SHP77 treated with DMSO at 0.1 percent for 48 hours (cell line): Measurements from ENCODE around the gene PCBP3.
"Not testable (repeated sequence)": the region's sequence is repeated elsewhere in the genome, so short reads cannot be mapped to it uniquely, and the experiment has no call there.

Experiments used
- DNase-seq: peaks from one replicate; lab custom pipeline; 2025; lab: John Stamatoyannopoulos, UW

PCBP3 gene

DNA sequence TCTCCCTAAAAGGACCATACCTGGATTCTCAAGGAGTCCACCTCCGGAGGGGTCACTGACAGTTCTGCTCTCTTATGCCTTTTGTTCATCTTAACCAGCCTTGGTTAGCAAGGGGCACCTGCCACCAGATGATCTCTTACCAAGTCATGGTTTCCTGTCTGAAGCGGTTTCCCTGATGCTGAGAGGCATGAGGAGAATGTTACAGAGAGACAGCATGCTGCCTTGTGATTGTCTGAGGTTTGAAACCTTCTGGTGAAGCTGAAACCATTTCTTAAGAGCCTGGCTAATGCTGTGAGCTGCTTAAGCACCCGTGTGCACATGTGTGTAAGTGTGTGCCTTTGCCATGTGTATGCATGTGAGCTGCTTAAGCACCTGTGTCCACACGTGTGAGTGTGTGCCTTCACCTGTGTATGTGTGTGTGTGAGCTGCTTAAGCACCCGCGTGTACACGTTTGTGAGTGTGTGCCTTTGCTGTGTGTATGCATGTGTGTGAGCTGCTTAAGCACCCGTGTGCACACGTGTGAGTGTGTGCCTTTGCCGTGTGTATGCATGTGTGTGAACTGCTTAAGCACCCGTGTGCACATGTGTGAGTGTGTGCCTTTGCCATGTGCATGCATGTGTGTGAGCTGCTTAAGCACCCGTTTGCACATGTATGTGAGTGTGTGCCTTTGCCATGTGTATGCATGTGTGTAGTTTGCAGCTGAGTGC is 201.7 kb downstream of the PCBP3 start:
- DNase-seq: no peak

DNA sequence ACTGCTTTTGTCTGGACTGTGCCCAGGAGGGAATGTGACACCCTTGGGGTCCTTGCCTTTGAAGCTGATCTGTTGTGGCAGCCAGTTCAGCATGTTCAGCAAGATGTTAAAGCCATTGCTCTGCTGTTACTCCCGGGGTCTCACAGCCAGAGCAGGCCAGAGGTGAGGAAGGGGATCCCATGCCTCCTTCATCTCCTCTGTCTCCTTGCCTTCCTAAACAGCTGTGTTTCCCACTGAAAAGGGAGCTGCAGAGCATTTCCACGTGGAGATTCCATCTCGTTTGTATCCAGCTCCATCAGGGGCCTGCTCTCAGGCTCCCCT is 202.2 kb downstream of the PCBP3 start:
- DNase-seq: no peak

DNA sequence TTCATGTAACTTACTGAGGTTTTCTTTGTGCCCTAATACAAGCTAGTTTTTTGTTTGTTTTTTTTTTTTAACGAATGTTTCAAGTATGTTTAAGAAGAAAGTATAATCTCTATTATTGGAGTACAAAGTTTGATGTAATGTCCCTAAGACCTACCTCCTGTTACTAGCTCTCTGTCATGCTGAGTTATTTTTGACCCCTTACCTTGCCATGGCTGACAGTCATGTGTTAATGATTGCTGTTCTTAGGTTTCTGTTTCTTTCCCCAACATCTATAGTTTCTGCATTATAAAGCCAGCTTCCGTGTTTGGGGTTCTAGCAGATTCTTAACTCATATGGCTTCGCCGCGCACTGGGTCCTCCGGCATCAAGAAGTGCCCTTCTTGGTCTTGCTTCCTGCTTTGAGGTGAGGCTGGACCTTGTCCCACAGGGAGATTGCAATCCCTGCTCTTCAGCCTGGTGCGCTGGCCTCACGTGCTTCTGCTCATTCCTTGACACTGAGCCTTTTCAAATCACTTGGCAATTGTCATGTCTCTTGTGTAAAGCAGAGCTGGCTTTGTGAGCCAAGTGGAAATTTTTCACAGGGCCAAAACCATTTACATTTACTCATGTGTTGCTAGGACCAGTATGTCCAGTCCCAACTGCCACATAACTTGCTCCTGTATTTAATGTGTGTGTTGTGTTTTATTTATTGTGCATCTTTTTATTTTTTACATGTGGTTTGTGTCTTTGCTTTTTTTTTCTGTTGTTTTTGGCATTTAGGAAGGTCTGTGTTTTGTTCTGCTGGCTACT is 203.0 kb downstream of the PCBP3 start:
- no peak for DNase-seq

DNA sequence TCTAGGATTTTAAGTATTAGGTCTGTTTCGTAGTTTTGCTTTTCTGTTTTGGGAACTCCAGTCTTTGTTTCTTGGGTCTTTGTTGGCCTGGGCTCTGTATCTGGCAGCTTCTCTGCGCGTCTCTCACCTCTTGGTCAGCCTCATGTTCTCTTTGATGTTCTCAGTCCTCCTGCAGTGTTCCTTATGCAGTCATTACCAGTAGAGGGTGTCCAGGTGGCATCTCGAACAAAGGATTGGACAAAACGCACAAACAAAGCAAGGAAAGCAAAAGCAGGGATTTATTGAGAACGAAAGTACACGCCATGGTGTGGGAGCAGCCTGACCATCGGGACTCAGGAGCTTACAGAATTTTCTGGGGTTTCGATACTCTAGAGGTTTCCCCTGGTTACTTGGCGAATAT is 204.3 kb downstream of the PCBP3 start:
- no peak for DNase-seq

DNA sequence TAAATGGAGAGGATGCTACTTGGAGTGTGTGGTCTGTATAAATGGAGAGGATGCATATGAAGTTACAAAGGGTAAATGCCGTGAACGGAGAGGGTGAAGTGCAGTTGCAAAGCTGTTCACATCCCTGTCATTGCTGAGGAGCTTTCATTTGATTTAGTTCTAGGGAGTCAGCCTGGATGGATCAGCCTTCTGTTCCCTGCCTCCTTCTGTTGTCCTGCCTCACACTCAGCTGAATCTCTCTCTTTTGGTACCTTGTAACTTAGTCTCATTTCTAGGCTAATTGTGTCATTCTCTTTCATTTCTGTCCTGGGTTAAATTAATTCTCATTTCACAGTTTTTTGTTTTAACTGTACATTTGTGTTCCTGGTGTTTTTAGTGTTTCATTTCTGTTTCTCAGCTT is 204.8 kb downstream of the PCBP3 start:
- no peak for DNase-seq

DNA sequence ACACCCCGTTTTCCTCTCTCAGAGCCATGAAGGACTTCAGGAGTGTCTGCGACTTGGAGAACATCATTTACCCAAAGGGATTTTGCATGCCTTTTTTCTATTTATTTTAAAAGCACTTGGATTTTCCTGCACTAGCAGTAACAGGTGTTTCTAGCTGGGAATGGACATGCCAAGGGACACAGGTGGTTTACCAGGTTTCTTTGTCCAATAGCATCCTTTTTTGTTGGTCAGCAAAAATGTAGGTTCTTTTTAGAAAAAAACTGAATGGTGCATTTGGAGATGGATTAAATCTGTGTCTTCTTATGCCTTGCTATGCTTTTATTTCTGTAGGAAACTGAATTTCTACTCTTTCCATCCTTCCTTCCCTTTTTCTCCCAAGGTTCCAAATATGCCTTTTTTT is 205.3 kb downstream of the PCBP3 start:
- DNase-seq: no peak

DNA sequence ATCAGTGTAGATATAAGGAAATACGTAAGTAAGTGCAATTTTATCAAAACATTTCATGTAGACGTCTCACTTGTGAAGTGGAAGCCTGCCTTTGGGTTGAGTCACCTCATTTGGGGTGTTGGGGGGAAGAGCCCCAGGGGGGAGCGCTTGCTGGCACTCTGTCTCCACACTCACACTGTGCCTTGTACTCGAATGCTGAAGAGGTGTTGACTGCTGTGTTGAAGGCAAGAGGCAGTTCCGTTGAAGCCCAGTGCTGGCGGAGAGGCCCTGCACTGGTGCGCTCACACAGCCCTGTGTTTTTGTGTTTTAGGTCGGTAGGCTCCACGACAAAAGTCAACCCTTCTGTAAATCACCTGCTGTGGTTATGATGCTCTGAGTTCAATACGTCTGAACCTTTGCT is 206.1 kb downstream of the PCBP3 start:
- DNase-seq: no peak

DNA sequence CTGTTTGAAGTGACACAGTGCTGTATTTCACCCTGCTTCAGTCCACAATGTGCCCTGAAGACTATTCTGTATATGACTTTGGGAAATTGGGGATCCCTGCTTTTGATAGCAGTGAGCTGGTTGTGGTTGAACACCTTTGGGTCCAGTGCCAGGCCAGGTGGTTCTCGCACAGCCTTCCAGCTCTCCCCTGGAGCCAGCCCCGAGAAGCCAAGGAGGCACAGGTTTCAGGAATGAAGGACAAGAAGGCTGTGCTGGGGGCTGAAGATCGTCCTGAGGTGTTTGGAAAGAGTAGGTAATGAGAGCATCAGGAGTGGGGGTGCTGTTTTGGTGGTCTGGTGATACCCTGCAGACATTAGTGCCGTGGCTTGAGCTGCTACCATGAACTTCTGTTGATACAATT is 206.7 kb downstream of the PCBP3 start:
- DNase-seq: no peak

DNA sequence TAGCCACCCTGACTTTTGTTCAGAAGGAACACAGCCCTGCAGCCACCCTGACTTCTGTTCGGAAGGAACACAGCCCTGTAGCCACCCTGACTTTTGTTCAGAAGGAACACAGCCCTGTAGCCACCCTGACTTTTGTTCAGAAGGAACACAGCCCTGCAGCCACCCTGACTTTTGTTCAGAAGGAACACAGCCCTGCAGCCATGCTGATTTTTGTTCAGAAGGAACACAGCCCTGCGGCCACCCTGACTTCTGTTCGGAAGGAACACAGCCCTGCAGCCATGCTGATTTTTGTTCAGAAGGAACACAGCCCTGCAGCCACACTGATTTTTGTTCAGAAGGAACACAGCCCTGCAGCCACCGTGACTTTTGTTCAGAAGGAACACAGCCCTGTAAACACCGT is 208.9 kb downstream of the PCBP3 start:
- DNase-seq: not testable (repeated sequence)

DNA sequence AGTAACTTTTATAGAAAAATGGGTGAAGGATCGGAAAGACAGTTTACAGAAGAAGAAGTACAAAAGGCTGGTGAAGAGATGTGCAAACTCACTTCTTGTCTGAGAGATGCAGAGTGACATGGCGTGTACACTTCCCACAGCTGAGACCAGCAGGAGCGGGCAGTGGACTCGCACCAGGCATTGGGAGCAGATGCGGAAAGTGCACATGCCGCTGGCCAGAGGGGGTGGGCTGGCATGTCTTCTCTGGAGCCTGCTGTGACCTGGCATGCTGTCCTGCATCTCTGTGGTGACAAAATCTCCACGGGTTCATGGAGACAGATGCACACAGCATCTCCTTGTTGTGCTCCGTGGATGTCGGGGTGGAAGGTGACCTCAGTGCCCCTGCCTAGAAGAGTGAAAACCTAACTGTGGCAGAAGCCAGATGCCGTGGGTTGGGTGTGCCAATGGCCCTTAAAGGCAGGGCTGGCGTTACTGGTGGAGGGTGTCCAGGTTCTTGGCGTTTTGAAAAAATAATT is 209.4 kb downstream of the PCBP3 start:
- DNase-seq: no peak

DNA sequence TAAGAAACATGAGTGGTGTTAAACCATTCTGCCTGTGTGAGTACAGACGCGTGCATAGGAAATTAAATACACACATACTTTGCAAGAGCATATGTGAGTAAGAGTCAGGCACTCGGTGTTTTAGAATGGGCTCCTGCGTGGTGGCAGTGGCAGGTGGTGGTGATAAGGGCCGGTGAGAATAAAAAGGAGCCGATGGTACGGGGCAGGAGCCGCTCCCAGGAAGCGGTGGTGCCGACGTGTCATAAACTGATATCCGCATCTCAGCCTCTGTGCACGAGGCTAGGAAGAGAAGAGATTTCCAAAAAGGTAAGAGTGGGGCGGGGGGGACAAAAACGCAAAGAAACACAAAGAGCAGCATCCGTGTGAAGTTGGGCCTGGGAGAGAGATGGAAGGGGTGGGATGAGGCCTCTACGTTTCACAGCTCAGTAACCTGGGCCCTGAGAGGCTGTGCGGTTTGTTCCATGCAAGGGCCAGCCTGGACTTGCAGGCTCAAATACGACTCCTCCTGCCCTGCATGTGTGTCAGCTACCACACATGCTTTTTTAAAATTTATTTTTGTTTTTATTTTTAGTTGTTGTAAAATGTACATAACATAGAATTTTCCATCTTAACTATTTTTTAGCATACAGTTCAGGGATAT is 210.3 kb downstream of the PCBP3 start:
- no peak for DNase-seq

DNA sequence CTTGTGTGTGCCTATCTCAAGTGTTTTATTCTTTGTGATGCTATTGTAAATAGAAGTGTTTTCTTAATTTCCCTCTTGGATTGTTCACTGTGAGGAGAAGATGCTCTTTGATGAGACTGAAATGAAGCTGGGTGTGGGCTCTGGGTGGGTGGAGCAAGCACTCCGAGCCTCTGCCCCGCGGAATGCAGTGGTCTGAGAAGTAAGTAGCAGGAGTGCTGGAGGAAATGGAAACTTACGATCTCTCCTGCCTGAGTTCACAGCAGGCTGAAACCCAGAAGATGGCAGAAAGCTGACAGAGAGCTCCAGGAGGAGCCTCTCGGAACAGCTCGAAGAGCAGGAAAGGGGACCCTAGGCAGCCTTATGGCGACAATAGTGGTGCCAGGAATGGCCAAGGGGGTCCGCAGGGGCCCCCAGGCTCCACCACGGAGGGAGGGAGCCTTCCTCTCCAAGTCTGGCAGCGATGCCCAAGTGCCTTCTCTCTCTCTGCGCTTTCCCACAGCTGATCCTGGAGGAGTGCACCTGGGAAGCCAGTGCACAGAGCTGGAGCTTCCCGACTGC is 211.2 kb downstream of the PCBP3 start:
- no peak for DNase-seq

DNA sequence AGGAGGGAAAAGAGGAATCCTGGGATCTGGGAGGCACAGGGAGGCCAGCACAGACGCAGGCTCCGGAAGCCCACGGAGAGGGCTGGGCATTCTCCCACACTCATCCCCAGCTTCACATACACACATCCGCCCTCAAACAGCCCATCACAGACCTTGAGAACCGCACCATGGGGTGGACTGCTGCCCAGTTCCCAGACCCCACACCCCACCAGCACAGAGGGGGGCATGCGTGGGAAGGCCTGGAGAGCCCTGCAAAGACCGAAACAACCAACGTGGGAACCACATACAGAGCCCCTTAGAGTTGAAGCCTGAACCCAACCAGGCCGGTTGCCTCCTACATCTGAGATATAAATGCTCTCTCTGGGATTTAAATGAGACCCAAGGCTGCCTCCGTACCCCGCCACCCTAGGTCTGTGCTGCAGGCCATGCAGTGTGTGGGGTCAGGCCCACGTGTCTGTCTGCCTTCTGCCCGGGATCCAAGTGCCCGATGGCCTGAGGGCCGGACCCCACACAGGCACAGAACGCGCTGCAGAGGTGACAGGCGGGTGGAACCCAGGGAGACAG is 211.8 kb downstream of the PCBP3 start:
- no peak for DNase-seq

DNA sequence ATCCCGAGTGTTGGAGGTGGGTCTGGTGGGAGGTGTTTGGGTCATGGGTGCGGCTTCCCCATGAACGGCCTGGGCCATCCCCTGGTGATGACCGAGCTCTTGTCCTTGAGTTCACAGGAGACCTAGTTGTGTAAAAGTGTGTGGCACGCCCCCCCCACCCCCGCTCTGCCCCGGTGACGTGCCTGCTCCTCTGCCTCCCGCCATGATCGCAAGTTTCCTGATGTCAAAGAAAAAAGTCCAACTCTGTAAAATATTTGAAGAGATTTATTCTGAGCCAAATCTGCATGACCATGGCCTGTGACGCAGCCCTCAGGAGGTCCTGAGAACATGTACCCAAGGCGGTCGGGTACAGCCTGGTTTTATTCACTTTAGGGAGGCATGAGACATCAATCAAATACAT is 212.9 kb downstream of the PCBP3 start:
- no peak for DNase-seq

DNA sequence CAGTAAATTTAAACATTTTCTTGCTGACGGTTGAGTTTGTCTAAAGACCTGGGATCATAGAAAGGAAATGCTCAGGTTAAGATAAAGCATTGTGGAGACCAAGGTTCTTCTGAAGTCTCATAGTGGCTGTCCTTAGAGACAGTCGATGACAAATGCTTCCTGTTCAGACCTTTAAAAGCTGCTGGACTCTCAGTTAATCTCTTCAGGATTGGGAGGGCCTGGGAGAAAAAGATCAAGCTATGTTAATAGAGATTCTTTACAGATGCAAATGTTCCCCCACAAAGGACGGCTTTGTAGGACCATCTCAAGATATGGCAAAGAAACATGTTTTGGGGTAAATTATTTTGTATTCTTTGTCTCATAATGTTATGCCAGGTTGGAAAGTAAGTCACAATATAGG is 213.4 kb downstream of the PCBP3 start:
- no peak for DNase-seq

DNA sequence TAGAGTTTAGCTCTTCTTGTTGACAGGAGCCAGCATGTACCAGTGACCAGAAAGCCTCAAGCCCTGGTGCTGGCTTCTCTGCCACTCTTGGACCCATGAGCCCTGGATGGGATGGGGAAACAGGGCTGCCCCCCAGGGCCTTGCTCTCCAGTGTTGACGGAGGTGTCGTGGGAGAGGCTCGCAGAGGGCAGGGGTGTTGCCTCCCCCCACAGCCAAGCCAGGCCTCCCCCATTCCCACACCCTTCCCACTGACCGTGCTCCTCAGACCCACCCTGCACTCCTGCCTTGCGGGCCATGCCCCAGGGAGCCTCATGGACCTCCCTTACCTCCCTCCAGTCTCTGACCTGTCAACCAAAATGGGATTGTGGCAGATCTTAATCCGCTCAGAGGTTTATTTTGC is 214.2 kb downstream of the PCBP3 start:
- DNase-seq: no peak

DNA sequence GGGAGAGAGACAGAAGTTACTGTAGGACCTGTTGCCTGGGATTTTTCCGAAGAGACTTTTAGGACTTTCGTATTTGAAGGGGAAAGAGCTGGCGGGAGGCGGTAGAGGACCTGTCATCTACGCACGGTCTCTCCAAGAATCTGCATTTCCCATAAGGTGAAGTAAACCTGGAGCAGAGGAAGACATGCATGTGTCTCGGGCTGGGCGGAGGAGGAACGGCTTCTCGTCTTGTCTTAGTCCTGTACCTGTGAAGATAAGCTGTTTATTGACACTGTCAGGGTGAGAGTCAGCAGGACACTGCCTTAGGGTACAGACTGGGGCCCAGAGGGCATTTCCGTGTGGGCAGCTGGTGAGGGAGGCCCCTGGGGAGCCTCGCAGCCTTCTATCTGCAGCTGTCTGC is 214.7 kb downstream of the PCBP3 start:
- no peak for DNase-seq

DNA sequence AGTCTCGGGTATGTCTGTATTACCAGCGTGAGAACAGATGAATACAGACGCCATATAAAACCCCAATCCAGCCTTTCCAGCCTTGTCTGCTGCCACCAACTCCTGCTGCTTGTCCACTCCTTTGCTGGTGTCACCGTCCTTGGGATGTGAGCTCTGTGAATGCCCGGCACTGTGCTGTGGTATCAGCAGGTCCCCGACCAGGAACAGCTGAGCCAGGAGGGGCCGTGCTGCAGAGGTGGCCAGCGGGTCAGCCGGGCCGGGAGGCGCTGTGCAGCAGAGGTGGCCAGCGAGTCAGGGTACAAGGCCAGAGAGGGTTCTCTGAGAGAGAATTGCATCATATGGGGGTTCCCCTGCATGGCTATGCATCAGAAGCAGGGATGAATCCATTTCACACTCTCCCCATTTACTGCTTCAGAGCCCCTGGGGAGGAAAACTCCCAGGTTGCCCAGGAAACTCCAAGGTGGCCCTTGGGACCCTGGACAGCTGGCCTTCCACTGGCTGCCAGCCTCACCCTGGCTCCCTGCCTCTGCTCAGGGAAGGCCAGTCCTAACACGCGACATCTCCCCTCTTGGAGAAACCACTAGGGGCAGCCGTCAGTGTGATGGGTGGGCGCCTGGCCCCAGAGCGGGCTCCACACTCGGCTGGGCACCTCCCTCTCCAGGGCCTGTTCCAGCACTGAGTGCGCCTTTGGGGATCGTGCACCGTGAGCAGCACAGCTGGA is 215.7 kb downstream of the PCBP3 start:
- no peak for DNase-seq

DNA sequence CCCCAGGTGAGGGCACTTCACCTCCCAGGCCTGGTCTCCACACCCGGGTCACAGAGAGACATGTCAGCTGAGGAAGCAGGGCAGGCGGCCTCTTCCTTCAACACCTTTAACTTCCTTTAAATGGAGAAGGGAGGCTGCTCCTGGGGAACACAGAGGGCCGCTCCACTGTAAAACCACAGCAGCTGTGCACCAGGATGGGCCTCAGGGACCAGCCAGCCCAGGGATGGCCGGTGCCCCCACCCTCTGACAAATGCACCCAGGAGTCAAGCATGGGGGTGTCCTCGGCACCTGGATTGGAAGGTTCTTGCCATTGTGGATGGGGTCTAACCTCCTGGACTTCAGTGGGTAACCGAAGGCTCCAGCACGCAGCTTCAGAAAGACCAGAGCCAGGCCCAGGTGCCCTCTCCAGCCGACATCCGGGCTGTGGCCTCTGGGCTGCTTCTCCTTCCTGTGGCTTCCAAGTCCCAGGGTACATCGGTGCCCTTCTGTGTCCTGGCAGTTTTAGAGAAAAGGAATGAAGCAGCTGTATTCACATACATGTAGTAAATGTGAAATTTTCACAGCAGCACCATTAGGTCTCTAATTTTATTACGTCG is 216.3 kb downstream of the PCBP3 start:
- DNase-seq: no peak

DNA sequence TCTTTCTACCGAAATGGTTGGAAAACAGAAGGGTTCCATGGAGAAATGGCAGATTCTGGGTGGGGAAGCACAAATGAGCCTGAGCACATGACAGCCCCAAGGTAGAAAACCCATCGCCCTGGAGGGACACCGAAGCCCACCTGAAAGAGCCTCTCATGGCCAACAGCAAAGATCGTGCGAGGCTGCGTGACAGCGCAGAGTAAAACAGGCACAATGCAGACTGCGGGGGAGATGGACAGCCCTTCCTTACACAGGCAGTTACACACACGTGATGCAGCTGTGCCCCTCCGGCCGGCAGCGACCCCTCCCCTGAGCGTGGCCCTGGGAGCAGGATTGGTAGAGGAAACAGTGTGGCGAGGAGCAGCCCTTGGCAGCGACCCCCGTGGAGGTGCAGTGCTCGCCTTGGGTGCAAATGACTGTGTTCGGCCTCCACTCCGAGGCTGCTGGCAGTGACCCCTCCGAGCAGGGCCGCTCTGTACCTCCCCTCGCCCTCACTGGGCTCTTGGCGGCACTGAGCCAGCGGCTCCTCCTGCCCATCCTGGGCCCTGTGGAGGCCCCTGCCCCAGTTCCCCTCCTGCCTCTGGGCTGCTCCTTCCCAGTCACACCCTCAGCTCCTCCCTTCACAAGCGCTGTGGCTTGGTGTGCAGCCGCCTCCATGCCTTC is 217.1 kb downstream of the PCBP3 start:
- no peak for DNase-seq
